ENCODE measurements around the gene GCLM. TPM values are rescaled to one million over a fixed set of nuclear protein-coding genes. Genes with fewer than 3 reads are reported as not detected.
"Not testable (repeated sequence)": the region's sequence is repeated elsewhere in the genome, so short reads cannot be mapped to it uniquely, and the experiment has no call there.

Gene GCLM
- total and polyA plus RNA-seq, 4 experiments from 2014 or later: 11.4 to 32.8 (median 24.4) TPM

DNA sequence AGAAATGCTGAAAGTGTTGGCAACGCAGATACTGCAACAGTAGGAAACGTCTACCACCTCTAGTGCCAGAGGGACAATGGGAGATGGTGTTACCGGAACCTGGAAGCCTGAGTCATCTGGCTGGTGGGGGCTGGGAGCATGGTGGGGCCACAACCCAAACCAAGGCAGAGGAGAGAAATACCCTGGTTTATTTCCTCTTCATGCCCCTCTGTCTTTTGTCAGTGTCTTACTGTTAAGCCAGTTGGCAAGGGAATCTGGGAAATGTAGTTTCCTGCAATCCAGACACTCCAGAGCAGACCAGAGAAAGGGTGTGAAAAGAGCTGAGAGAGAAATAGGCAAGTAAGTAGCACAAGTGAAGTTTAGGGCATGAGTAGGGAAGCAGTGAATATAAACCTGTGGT is 45.1 kb downstream of the GCLM start:
- Histone ChIP-seq H3K4me3 (ENCODE audit: low read length in 2 of 2) (no peak overlapping the region), H3K27ac (ENCODE audit: low read depth, low read length) (no peak overlapping the region), H3K27me3 (ENCODE audit: insufficient read depth, low read length) (no peaks in the 10 kb centered on the region), H3K4me1 (ENCODE audit: insufficient read depth, low read length) (no peaks in the 10 kb centered on the region), H3K9me3 (ENCODE audit: control insufficient read depth in 1 of 2, low read length in 2 of 2) (no peaks in the 10 kb centered on the region), H3K36me3 (ENCODE audit: insufficient read depth, low read length) (peaks cover 7% of the 10 kb centered on the region)
- CTCF ChIA-PET (ENCODE audit: partially characterized antibody): interaction anchor here (2.2 kb wide), 1 partner anchor 235 kb away, joined by 8 read pairs; no protein-coding TSS in a partner anchor
- POLR2A ChIA-PET (ENCODE audit: partially characterized antibody): no interaction called here
- Mint-ChIP-seq H3K27ac (peak overlapping the region in 4 of 7 donors; percentile 15 to 81 (median 61)), H3K4me1 (peaks cover 0 to 4% (median 2%) of the 10 kb centered on the region in 4 donors), H3K9me3 (peaks cover 0 to 2% (median 0%) of the 10 kb centered on the region in 8 donors), H3K36me3 (peaks cover 14 to 15% of the 10 kb centered on the region in 2 donors), H3K4me3 (no peak overlapping the region), H3K27me3 (peaks cover 0 to 3% of the 10 kb centered on the region in 2 donors)
- no peak for DNase-seq
- intact Hi-C loops (cut with micrococcal nuclease): no loop called here

DNA sequence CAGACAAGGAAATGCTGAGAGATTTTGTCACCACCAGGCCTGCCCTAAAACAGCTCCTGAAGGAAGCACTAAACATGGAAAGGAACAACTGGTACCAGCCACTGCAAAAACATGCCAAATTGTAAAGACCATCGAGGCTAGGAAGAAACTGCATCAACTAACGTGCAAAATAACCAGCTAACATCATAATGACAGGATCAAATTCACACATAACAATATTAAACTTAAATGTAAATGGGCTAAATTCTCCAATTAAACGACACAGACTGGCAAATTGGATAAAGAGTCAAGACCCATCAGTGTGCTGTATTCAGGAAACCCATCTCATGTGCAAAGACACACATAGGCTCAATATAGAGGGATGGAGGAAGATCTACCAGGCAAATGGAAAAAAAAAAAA is 51.6 kb downstream of the GCLM start:
- peaks cover 0 to 11% (median 7%) of the 10 kb centered on the region in 4 donors for H3K4me1 Mint-ChIP-seq
- H3K27me3 ChIP-seq (ENCODE audit: insufficient read depth, low read length); H3K9me3 ChIP-seq (ENCODE audit: control insufficient read depth in 1 of 2, low read length in 2 of 2); H3K4me3 ChIP-seq (ENCODE audit: low read length in 2 of 2); DNase-seq; POLR2A ChIA-PET (ENCODE audit: partially characterized antibody); intact Hi-C loops (cut with micrococcal nuclease); CTCF ChIA-PET (ENCODE audit: partially characterized antibody); H3K27ac ChIP-seq (ENCODE audit: low read depth, low read length); H3K4me1 ChIP-seq (ENCODE audit: insufficient read depth, low read length); H3K9me3 Mint-ChIP-seq; H3K36me3 ChIP-seq (ENCODE audit: insufficient read depth, low read length); H3K4me3 Mint-ChIP-seq; H3K36me3 Mint-ChIP-seq: not testable (repeated sequence)
- H3K27me3 Mint-ChIP-seq: peaks cover 12% of the 10 kb centered on the region in 2 donors
- H3K27ac Mint-ChIP-seq: peak overlapping the region in 1 of 7 donors; percentile 57

DNA sequence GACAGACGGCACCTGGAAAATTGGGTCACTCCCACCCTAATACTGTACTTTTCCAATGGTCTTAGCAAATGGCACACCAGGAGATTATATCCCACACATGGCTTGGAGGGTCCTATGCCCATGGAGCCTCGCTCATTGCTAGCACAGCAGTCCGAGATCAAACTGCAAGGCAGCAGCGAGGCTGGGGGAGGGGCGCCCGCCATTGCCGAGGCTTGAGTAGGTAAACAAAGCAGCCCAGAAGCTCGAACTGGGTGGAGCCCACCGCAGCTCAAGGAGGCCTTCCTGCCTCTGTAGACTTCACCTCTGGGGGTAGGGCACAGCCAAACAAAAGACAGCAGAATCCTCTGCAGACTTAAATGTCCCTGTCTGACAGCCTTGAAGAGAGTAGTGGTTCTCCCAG is 53.2 kb downstream of the GCLM start:
- H3K36me3 Mint-ChIP-seq; intact Hi-C loops (cut with micrococcal nuclease); H3K4me1 ChIP-seq (ENCODE audit: insufficient read depth, low read length); H3K36me3 ChIP-seq (ENCODE audit: insufficient read depth, low read length); H3K9me3 ChIP-seq (ENCODE audit: control insufficient read depth in 1 of 2, low read length in 2 of 2); H3K4me3 Mint-ChIP-seq; H3K27ac ChIP-seq (ENCODE audit: low read depth, low read length); H3K4me3 ChIP-seq (ENCODE audit: low read length in 2 of 2); H3K27me3 ChIP-seq (ENCODE audit: insufficient read depth, low read length); H3K9me3 Mint-ChIP-seq: not testable (repeated sequence)
- Mint-ChIP-seq H3K27ac (peak overlapping the region in 2 of 7 donors; percentile 35 to 48), H3K4me1 (peaks cover 0 to 11% (median 7%) of the 10 kb centered on the region in 4 donors), H3K27me3 (peaks cover 12% of the 10 kb centered on the region in 2 donors)
- POLR2A ChIA-PET (ENCODE audit: partially characterized antibody): interaction anchor here (0.7 to 2.1 kb wide), 5 partner anchors 8 to 23 kb away, joined by 4 to 13 read pairs (median 4); partner anchors contain the start of gene DNTTIP2
- CTCF ChIA-PET (ENCODE audit: partially characterized antibody): interaction anchor here (0.6 to 2.5 kb wide), 4 partner anchors 10 to 829 kb away, joined by 3 to 9 read pairs (median 4); no protein-coding TSS in a partner anchor
- DNase-seq: peak in 3 of 5 donors; percentile 29 to 39 (median 29)

DNA sequence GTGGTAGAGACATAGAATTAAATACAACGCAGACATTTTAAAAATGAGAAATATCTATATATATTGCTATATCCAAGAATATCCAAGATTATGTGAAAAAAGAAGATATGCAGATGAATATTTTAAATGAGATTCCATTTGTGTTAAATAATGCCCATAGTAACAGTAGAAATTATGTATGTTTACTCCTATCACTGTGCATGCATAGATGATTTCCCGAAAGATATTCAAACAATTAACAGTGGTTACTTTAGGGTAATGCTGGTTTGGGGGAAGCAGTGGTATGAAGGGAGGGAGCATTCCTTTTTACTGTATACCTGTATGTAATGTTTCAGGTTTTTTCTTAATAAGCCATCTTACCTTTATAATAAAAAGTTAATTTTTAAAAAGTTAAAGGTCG is 55.3 kb downstream of the GCLM start:
- Mint-ChIP-seq H3K9me3 (peaks cover 0 to 9% (median 0%) of the 10 kb centered on the region in 8 donors), H3K4me1 (peaks cover 0 to 17% (median 11%) of the 10 kb centered on the region in 4 donors), H3K36me3 (no peaks in the 10 kb centered on the region), H3K27ac (no peak overlapping the region), H3K27me3 (peaks cover 9 to 12% of the 10 kb centered on the region in 2 donors), H3K4me3 (no peak overlapping the region)
- Histone ChIP-seq H3K27me3 (ENCODE audit: insufficient read depth, low read length) (no peaks in the 10 kb centered on the region), H3K4me3 (ENCODE audit: low read length in 2 of 2) (no peak overlapping the region), H3K27ac (ENCODE audit: low read depth, low read length) (no peak overlapping the region), H3K4me1 (ENCODE audit: insufficient read depth, low read length) (no peaks in the 10 kb centered on the region), H3K9me3 (ENCODE audit: control insufficient read depth in 1 of 2, low read length in 2 of 2) (no peaks in the 10 kb centered on the region), H3K36me3 (ENCODE audit: insufficient read depth, low read length) (no peaks in the 10 kb centered on the region)
- no peak for DNase-seq
- POLR2A ChIA-PET (ENCODE audit: partially characterized antibody): no interaction called here
- intact Hi-C loops (cut with micrococcal nuclease): no loop called here
- CTCF ChIA-PET (ENCODE audit: partially characterized antibody): no interaction called here

DNA sequence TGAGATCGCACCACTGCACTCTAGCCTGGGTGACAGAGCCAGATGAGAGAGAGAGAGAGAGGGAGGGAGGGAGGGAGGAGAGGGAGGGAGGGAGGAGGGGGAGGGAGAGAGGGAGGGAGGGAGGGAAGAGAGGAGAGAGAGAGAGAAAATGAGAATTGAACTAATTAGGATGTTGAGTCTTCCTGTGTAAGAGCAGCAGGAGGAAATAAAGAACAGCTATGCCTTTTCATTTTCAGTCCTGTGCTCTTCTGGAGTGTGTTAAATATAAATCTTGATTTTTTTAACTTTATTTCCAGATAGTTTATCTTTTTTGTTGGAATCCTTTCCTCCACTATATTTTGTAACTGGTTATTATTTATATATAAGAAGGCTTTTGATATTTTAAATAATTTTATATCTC is 57.4 kb downstream of the GCLM start:
- no peaks in the 10 kb centered on the region for H3K27me3 ChIP-seq (ENCODE audit: insufficient read depth, low read length)
- Mint-ChIP-seq H3K9me3 (peaks cover 0 to 15% (median 1%) of the 10 kb centered on the region in 8 donors), H3K27me3 (peaks cover 13 to 15% of the 10 kb centered on the region in 2 donors), H3K4me3 (no peak overlapping the region), H3K36me3 (peaks cover 0 to 13% of the 10 kb centered on the region in 2 donors), H3K27ac (no peak overlapping the region), H3K4me1 (peaks cover 10 to 36% (median 13%) of the 10 kb centered on the region in 4 donors)
- ChIA-PET CTCF (ENCODE audit: partially characterized antibody) (interaction anchor here (1.3 to 5.2 kb wide), 4 partner anchors 21 to 223 kb away, joined by 3 to 33 read pairs (median 7); no protein-coding TSS in a partner anchor), POLR2A (ENCODE audit: partially characterized antibody) (no interaction called here)
- H3K9me3 ChIP-seq (ENCODE audit: control insufficient read depth in 1 of 2, low read length in 2 of 2): no peaks in the 10 kb centered on the region
- H3K4me3 ChIP-seq (ENCODE audit: low read length in 2 of 2): no peak overlapping the region
- no peaks in the 10 kb centered on the region for H3K36me3 ChIP-seq (ENCODE audit: insufficient read depth, low read length)
- DNase-seq: no peak
- peaks cover 8% of the 10 kb centered on the region for H3K4me1 ChIP-seq (ENCODE audit: insufficient read depth, low read length)
- intact Hi-C loops (cut with micrococcal nuclease): no loop called here
- H3K27ac ChIP-seq (ENCODE audit: low read depth, low read length): no peak overlapping the region

DNA sequence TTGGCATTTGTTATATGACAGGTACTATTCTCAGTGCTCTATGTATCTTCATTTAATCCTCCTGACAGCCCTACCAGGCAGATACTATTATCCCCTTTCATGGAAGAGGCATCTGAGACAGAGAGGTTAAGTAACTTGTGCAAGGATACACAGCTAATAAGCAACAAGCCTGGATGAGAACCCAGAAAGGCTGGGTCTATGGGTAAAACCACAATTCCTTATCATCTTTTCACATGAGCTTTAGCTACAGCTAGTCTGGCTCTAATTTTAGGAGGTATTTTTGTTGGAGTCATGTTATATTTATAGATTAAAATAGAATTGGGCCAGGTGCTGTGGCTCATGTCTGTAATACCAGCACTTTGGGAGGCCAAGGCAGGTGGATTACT is 57.9 kb downstream of the GCLM start:
- POLR2A ChIA-PET (ENCODE audit: partially characterized antibody): no interaction called here
- no peak for DNase-seq
- CTCF ChIA-PET (ENCODE audit: partially characterized antibody): interaction anchor here (1.3 to 5.2 kb wide), 4 partner anchors 22 to 222 kb away, joined by 3 to 33 read pairs (median 7); no protein-coding TSS in a partner anchor

DNA sequence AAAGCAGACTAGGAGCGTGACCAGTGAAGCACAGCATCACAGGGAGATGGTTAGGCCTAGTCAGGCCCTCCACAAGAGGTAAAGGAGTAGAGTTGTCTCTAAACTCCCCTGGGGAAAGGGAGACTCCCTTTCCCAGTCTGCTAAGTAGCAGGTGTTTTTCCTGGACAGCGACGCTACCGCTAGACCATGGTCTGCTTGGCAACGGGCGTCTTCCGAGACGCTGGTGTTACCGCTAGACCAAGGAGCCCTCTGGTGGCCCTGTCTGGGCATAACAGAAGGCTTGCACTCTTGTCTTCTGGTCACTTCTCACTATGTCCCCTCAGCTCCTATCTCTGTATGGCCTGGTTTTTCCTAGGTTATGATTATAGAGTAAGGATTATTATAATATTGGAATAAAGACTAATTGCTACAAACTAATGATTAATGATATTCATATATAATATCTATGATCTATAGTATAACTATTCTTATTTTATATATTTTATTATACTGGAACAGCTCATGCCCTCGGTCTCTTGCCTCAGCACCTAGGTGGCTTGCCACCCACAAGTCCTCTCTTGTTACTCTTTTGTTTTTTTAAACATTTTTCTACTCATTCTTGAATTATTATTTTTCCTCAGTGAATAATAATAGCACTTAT is 58.4 kb downstream of the GCLM start:
- H3K27ac ChIP-seq (ENCODE audit: low read depth, low read length); H3K4me3 ChIP-seq (ENCODE audit: low read length in 2 of 2); H3K27me3 ChIP-seq (ENCODE audit: insufficient read depth, low read length); H3K36me3 ChIP-seq (ENCODE audit: insufficient read depth, low read length); POLR2A ChIA-PET (ENCODE audit: partially characterized antibody); H3K9me3 ChIP-seq (ENCODE audit: control insufficient read depth in 1 of 2, low read length in 2 of 2): not testable (repeated sequence)
- peaks cover 0 to 18% of the 10 kb centered on the region in 2 donors for H3K36me3 Mint-ChIP-seq
- H3K9me3 Mint-ChIP-seq: peaks cover 0 to 15% (median 1%) of the 10 kb centered on the region in 8 donors
- CTCF ChIA-PET (ENCODE audit: partially characterized antibody): interaction anchor here (1.3 to 5.2 kb wide), 4 partner anchors 22 to 222 kb away, joined by 3 to 33 read pairs (median 7); no protein-coding TSS in a partner anchor
- peak overlapping the region in 1 of 7 donors; percentile 100 for H3K27ac Mint-ChIP-seq
- peaks cover 11% of the 10 kb centered on the region for H3K4me1 ChIP-seq (ENCODE audit: insufficient read depth, low read length)
- peaks cover 12 to 14% of the 10 kb centered on the region in 2 donors for H3K27me3 Mint-ChIP-seq
- DNase-seq: peak; percentile 26 to 61 (median 45)
- intact Hi-C loops (cut with micrococcal nuclease): loop anchor here (1.0 kb wide), 2 partner anchors 222 to 413 kb away; no protein-coding TSS in a partner anchor
- peaks cover 11 to 44% (median 16%) of the 10 kb centered on the region in 4 donors for H3K4me1 Mint-ChIP-seq
- H3K4me3 Mint-ChIP-seq: peak overlapping the region in 4 of 8 donors; percentile 8 to 70 (median 23)

More for the DNA sequence above, 57.9 kb downstream of the GCLM start:
- H3K36me3 Mint-ChIP-seq: peaks cover 0 to 13% of the 10 kb centered on the region in 2 donors
- H3K4me1 Mint-ChIP-seq: peaks cover 9 to 40% (median 13%) of the 10 kb centered on the region in 4 donors
- no peaks in the 10 kb centered on the region for H3K36me3 ChIP-seq (ENCODE audit: insufficient read depth, low read length)
- intact Hi-C loops (cut with micrococcal nuclease): no loop called here
- no peak overlapping the region for H3K4me3 Mint-ChIP-seq
- no peak overlapping the region for H3K27ac ChIP-seq (ENCODE audit: low read depth, low read length)
- peaks cover 0 to 15% (median 1%) of the 10 kb centered on the region in 8 donors for H3K9me3 Mint-ChIP-seq
- H3K4me1 ChIP-seq (ENCODE audit: insufficient read depth, low read length): peaks cover 8% of the 10 kb centered on the region
- no peaks in the 10 kb centered on the region for H3K27me3 ChIP-seq (ENCODE audit: insufficient read depth, low read length)
- H3K4me3 ChIP-seq (ENCODE audit: low read length in 2 of 2): no peak overlapping the region
- H3K27ac Mint-ChIP-seq: peak overlapping the region in 1 of 7 donors; percentile 100
- H3K27me3 Mint-ChIP-seq: peaks cover 12 to 14% of the 10 kb centered on the region in 2 donors
- H3K9me3 ChIP-seq (ENCODE audit: control insufficient read depth in 1 of 2, low read length in 2 of 2): no peaks in the 10 kb centered on the region

Data from CD4-positive, alpha-beta memory T cell (primary cell).